IPS-15b (cell line): Measurements from ENCODE around the gene PRDM16.

Source experiments
- H3K27me3 ChIP-seq: one replicate; pipeline ENCODE4 v1.6.1; 2013; ENCODE audit warnings: low read length; ENCODE audit not compliant: control insufficient read depth, insufficient read depth
- H3K36me3 ChIP-seq: one replicate; pipeline ENCODE4 v1.6.1; 2013; ENCODE audit warnings: low read length; ENCODE audit not compliant: control insufficient read depth, insufficient read depth
- H3K4me1 ChIP-seq: one replicate; pipeline ENCODE4 v1.6.1; 2013; ENCODE audit warnings: mild to moderate bottlenecking, low read length; ENCODE audit not compliant: control insufficient read depth, insufficient read depth
- H3K4me3 ChIP-seq: one replicate; pipeline ENCODE4 v1.5.1; 2013; ENCODE audit warnings: low read depth, low read length
- H3K9ac ChIP-seq: one replicate; pipeline ENCODE4 v1.6.1; 2013; ENCODE audit warnings: low read depth, mild to moderate bottlenecking, low read length
- H3K9me3 ChIP-seq: one replicate; pipeline ENCODE4 v1.6.1; 2013; ENCODE audit warnings: mild to moderate bottlenecking, low read length; ENCODE audit not compliant: control insufficient read depth, insufficient read depth

PRDM16 gene

GRCh38 chr1:3221112-3222041 is 152.4 kb downstream of the PRDM16 start:
- H3K9me3 ChIP-seq, result no peaks in the 10 kb centered on the region
- no peak overlapping the region for H3K9ac ChIP-seq
- no peak overlapping the region for H3K4me3 ChIP-seq
- no peaks in the 10 kb centered on the region for H3K4me1 ChIP-seq
- no peaks in the 10 kb centered on the region for H3K36me3 ChIP-seq
- no peaks in the 10 kb centered on the region for H3K27me3 ChIP-seq

DNA sequence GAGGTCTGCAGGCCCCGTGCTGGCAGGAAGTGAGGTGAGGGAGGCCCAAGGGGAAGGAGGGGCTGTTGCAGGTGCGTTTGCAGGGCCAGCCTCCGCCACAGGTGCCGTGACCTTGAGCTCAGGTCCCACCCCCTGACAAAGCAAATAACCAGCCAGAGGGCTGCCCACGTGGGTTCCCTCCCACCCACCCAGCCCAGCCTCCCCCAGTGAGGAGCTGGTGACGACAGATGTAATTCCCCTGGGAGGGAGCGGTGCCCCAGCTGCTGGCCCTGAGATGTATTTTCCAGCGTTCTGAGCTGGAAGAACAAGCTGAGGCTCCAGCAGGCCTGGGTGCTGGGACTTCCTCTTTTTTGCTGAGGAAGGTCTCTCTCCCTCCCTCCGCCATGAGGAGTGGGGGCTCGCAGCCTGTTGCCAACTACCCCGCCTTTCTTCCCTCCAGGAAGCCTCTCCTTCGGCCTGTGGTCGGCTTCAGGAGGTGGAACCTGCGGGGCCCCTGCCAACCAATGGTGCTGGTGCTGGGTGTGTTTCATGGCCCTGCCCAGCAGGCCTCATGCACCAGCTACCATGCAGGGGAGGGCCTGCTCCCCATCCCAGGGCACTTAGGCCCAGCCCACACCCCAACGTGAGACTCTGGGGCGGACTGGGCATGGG is 153.2 kb downstream of the PRDM16 start:
- H3K36me3 ChIP-seq, result no peaks in the 10 kb centered on the region
- H3K4me3 ChIP-seq, result no peak overlapping the region
- H3K9me3 ChIP-seq, result no peaks in the 10 kb centered on the region
- no peaks in the 10 kb centered on the region for H3K27me3 ChIP-seq
- H3K9ac ChIP-seq, result no peak overlapping the region
- no peaks in the 10 kb centered on the region for H3K4me1 ChIP-seq

GRCh38 chr1:3225661-3226060 is 156.7 kb downstream of the PRDM16 start:
- no peak overlapping the region for H3K9ac ChIP-seq
- no peak overlapping the region for H3K4me3 ChIP-seq
- no peaks in the 10 kb centered on the region for H3K4me1 ChIP-seq
- no peaks in the 10 kb centered on the region for H3K9me3 ChIP-seq
- H3K36me3 ChIP-seq, result no peaks in the 10 kb centered on the region
- H3K27me3 ChIP-seq, result no peaks in the 10 kb centered on the region

- Histone ChIP-seq H3K36me3 (no peaks in the 10 kb centered on the region), H3K4me1 (no peaks in the 10 kb centered on the region), H3K9ac (no peak overlapping the region), H3K27me3 (no peaks in the 10 kb centered on the region), H3K4me3 (no peak overlapping the region), H3K9me3 (no peaks in the 10 kb centered on the region)
Measured at GRCh38 chr1:3226191-3226590, 157.2 kb downstream of the PRDM16 start.

- Histone ChIP-seq H3K36me3 (no peaks in the 10 kb centered on the region), H3K4me3 (no peak overlapping the region), H3K27me3 (no peaks in the 10 kb centered on the region), H3K4me1 (no peaks in the 10 kb centered on the region), H3K9me3 (no peaks in the 10 kb centered on the region), H3K9ac (no peak overlapping the region)
Measured at GRCh38 chr1:3226701-3227350, 157.8 kb downstream of the PRDM16 start.

- Histone ChIP-seq H3K9me3 (no peaks in the 10 kb centered on the region), H3K4me3 (no peak overlapping the region), H3K27me3 (no peaks in the 10 kb centered on the region), H3K36me3 (no peaks in the 10 kb centered on the region), H3K4me1 (no peaks in the 10 kb centered on the region), H3K9ac (no peak overlapping the region)
Measured at GRCh38 chr1:3227351-3227704, 158.3 kb downstream of the PRDM16 start.

GRCh38 chr1:3227893-3228292 is 158.9 kb downstream of the PRDM16 start:
- Histone ChIP-seq H3K9me3 (no peaks in the 10 kb centered on the region), H3K4me1 (no peaks in the 10 kb centered on the region), H3K4me3 (no peak overlapping the region), H3K9ac (no peak overlapping the region), H3K27me3 (no peaks in the 10 kb centered on the region), H3K36me3 (no peaks in the 10 kb centered on the region)

- no peaks in the 10 kb centered on the region for H3K9me3 ChIP-seq
- H3K9ac ChIP-seq, result no peak overlapping the region
- no peaks in the 10 kb centered on the region for H3K27me3 ChIP-seq
- H3K36me3 ChIP-seq, result no peaks in the 10 kb centered on the region
- H3K4me3 ChIP-seq, result no peak overlapping the region
- H3K4me1 ChIP-seq, result no peaks in the 10 kb centered on the region
Measured at GRCh38 chr1:3229081-3229725, 160.2 kb downstream of the PRDM16 start.

DNA sequence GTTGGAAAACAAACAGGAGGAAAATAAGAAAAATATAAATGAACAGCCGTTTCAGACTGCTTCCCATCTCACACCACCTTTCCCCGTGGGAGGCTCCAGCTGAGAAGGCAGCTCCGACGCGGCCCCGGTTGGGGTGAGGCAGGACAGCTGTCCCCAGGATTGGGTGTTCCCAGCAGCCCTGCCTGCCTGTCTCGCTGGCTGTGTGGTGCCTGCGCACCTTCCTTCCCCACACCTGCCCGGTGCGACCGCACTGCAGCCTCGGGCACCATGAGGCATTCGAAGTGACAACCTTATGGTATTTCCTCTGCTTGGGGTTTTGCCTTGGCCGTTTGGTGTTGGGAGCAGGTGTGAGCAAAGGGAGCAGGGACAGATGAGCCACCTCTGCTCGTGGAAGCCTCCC is 161.6 kb downstream of the PRDM16 start:
- Histone ChIP-seq H3K9me3 (no peaks in the 10 kb centered on the region), H3K4me3 (no peak overlapping the region), H3K4me1 (no peaks in the 10 kb centered on the region), H3K27me3 (no peaks in the 10 kb centered on the region), H3K36me3 (no peaks in the 10 kb centered on the region), H3K9ac (no peak overlapping the region)

- H3K27me3 ChIP-seq, result no peaks in the 10 kb centered on the region
- no peak overlapping the region for H3K9ac ChIP-seq
- no peaks in the 10 kb centered on the region for H3K4me1 ChIP-seq
- no peak overlapping the region for H3K4me3 ChIP-seq
- H3K36me3 ChIP-seq, result no peaks in the 10 kb centered on the region
- no peaks in the 10 kb centered on the region for H3K9me3 ChIP-seq
Measured at GRCh38 chr1:3231245-3231644, 162.2 kb downstream of the PRDM16 start.

DNA sequence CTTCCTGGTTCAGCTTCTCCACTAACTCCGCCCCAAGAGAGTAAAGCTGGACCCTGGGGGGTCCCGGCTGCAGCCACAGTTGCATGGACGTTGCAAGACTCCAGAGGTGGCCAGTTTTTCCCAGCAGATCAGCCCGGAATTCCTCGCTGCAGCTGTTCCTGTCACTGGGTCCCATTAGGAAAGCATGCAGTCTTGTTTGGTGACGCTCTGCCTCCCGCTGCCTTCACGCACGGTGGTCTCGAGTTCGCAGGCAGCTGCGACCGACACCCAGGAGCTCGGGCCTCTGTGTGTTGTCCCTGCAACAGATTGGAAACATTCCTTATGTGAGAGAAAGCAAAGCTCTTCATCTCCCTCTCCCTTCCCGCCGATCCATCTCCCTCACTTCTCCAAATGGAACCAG is 162.8 kb downstream of the PRDM16 start:
- no peaks in the 10 kb centered on the region for H3K27me3 ChIP-seq
- H3K4me1 ChIP-seq, result no peaks in the 10 kb centered on the region
- no peak overlapping the region for H3K9ac ChIP-seq

More for the DNA sequence above, 162.8 kb downstream of the PRDM16 start:
- H3K4me3 ChIP-seq, result no peak overlapping the region
- no peaks in the 10 kb centered on the region for H3K9me3 ChIP-seq
- H3K36me3 ChIP-seq, result no peaks in the 10 kb centered on the region
